H1 (cell line): ENCODE results near the gene NFATC4. TPM values are rescaled to one million over a fixed set of nuclear protein-coding genes. Genes with fewer than 3 reads are reported as not detected.

ENCODE experiments used
- CTCF ChIA-PET: fragments of 300-600 bp; sonication (Branson Sonifier 250); formaldehyde crosslinking; loops from one replicate; lab custom pipeline; 2021; ENCODE audit not compliant: partially characterized antibody; lab: Charles Lee
- POLR2A ChIA-PET: fragments of 300-600 bp; sonication (Branson Sonifier 250); formaldehyde crosslinking; loops from one replicate; lab custom pipeline; 2021; ENCODE audit warnings: inconsistent platforms; ENCODE audit not compliant: partially characterized antibody; lab: Charles Lee
- DNase-seq, 2 experiments: peaks; one replicate each; pipeline versions ENCODE4 v3.0.0 to v3.0.0-alpha.2; 2010 to 2022; ENCODE audit warnings: low spot score in 2 of 2, low read depth in 1 of 2, mixed read lengths in 1 of 2
- FAIRE-seq: peaks from 2 replicates; lab custom pipeline; 2011; peaks lifted over from hg19 to GRCh38; lab: Jason Lieb, UNC
- H2AFZ ChIP-seq: 2 replicates; pipeline ENCODE4 v1.8.1; 2012; ENCODE audit warnings: low read length, inconsistent platforms
- H2AK5ac ChIP-seq: 2 replicates; pipeline ENCODE4 v1.6.1; 2013; ENCODE audit warnings: low read depth, low read length
- H2BK120ac ChIP-seq: replicated peaks from 2 replicates; pipeline ENCODE3; 2013; ENCODE audit warnings: low read depth, low read length, inconsistent platforms
- H2BK12ac ChIP-seq: 2 replicates; pipeline ENCODE4 v1.6.1; 2013; ENCODE audit warnings: low read depth, low read length
- H2BK15ac ChIP-seq: 2 replicates; pipeline ENCODE4 v1.6.1; 2013; ENCODE audit warnings: low read length
- H2BK20ac ChIP-seq: 2 replicates; pipeline ENCODE4 v1.6.1; 2013; ENCODE audit warnings: low read length
- H2BK5ac ChIP-seq: 2 replicates; pipeline ENCODE4 v1.6.1; 2013; ENCODE audit warnings: low read depth, low read length
- H3K14ac ChIP-seq: 2 replicates; pipeline ENCODE4 v1.6.1; 2013; ENCODE audit warnings: inconsistent platforms; ENCODE audit not compliant: insufficient read length
- H3K18ac ChIP-seq: 2 replicates; pipeline ENCODE4 v1.6.1; 2013; ENCODE audit warnings: low read length; ENCODE audit errors: extremely low read depth
- H3K23ac ChIP-seq: 2 replicates; pipeline ENCODE4 v1.6.1; 2013; ENCODE audit warnings: inconsistent platforms; ENCODE audit not compliant: insufficient read length
- H3K23me2 ChIP-seq: 2 replicates; pipeline ENCODE4 v1.6.1; 2013; ENCODE audit warnings: low read depth, low read length
- H3K27ac ChIP-seq: 2 replicates; pipeline ENCODE4 v1.6.1; 2011; ENCODE audit warnings: low read depth, low read length, inconsistent platforms
- H3K27me3 ChIP-seq, 4 experiments: replicated peaks in 1 of 4; 1 replicate in 1 of 4; 2 replicates in 3 of 4; pipeline versions ENCODE4 v1.6.1 to v1.8.1; 2011 to 2013; ENCODE audit warnings: low read length in 3 of 4, mild to moderate bottlenecking in 3 of 4, inconsistent platforms in 2 of 4, mixed read lengths in 2 of 4, moderate library complexity in 1 of 4; ENCODE audit not compliant: control insufficient read depth in 3 of 4, insufficient read depth in 3 of 4; ENCODE audit errors: extremely low read depth in 1 of 4
- H3K36me3 ChIP-seq, 4 experiments: 2 replicates each; pipeline versions ENCODE4 v1.6.1 to v1.8.1; 2011 to 2013; ENCODE audit warnings: mild to moderate bottlenecking in 4 of 4, low read length in 3 of 4, moderate library complexity in 2 of 4, control low read depth in 1 of 4, inconsistent platforms in 1 of 4; ENCODE audit not compliant: insufficient read depth in 4 of 4, control insufficient read depth in 2 of 4
- H3K4ac ChIP-seq: replicated peaks from 2 replicates; pipeline ENCODE3; 2013; ENCODE audit warnings: low read length, low read depth, mixed read lengths, inconsistent platforms; ENCODE audit not compliant: insufficient read length
- H3K4me1 ChIP-seq, 4 experiments: replicated peaks in 1 of 4; 1 replicate in 1 of 4; 2 replicates in 3 of 4; pipeline versions ENCODE4 v1.6.1 to v1.8.1; 2011 to 2013; ENCODE audit warnings: low read length in 3 of 4, inconsistent platforms in 2 of 4, mixed read lengths in 1 of 4; ENCODE audit not compliant: insufficient read depth in 4 of 4, control insufficient read depth in 3 of 4
- H3K4me2 ChIP-seq, 2 experiments: 2 replicates each; pipeline versions ENCODE4 v1.6.1 to v1.8.1; 2011 to 2013; ENCODE audit warnings: low read depth in 2 of 2, low read length in 2 of 2, control low read depth in 1 of 2, inconsistent platforms in 1 of 2, mild to moderate bottlenecking in 1 of 2; ENCODE audit not compliant: insufficient read depth in 1 of 2
- H3K4me3 ChIP-seq, 4 experiments: fragments of 200-600, 300-600 bp in 1 of 4; sonication (generic), shearing (Covaris generic), sonication (Bioruptor Twin) in 1 of 4; 2 replicates each; pipeline versions ENCODE4 v1.5.1 to v1.8.1; 2011 to 2016; ENCODE audit warnings: low read length in 4 of 4, low read depth in 3 of 4, control low read depth in 2 of 4, inconsistent platforms in 2 of 4, mild to moderate bottlenecking in 2 of 4, mixed read lengths in 1 of 4, moderate library complexity in 1 of 4; ENCODE audit not compliant: insufficient read depth in 2 of 4; ENCODE audit errors: extremely low read depth in 1 of 4
- H3K56ac ChIP-seq: replicated peaks from 2 replicates; pipeline ENCODE3; 2013; ENCODE audit warnings: low read depth, mild to moderate bottlenecking, mixed read lengths, low read length, inconsistent platforms; ENCODE audit not compliant: insufficient read length
- H3K79me1 ChIP-seq: 2 replicates; pipeline ENCODE4 v1.6.1; 2013; ENCODE audit warnings: low read depth, low read length, control low read depth
- H3K79me2 ChIP-seq, 2 experiments: 2 replicates each; pipeline versions ENCODE4 v1.6.1 to v1.8.1; 2012 to 2013; ENCODE audit warnings: low read length in 2 of 2, mild to moderate bottlenecking in 2 of 2, inconsistent platforms in 1 of 2; ENCODE audit not compliant: insufficient read depth in 2 of 2, control insufficient read depth in 1 of 2
- H3K9ac ChIP-seq, 4 experiments: replicated peaks in 1 of 4; 1 replicate in 1 of 4; 2 replicates in 3 of 4; pipeline versions ENCODE4 v1.6.1 to v1.8.1; 2011 to 2013; ENCODE audit warnings: low read depth in 3 of 4, low read length in 3 of 4, control low read depth in 2 of 4, mild to moderate bottlenecking in 2 of 4, moderate library complexity in 2 of 4, inconsistent platforms in 1 of 4; ENCODE audit errors: extremely low read depth in 1 of 4
- H3K9me3 ChIP-seq, 2 experiments: 2 replicates each; pipeline versions ENCODE4 v1.6.1 to v1.8.1; 2012 to 2013; ENCODE audit warnings: mild to moderate bottlenecking in 2 of 2, moderate library complexity in 2 of 2, control low read depth in 1 of 2, inconsistent platforms in 1 of 2, low read depth in 1 of 2, low read length in 1 of 2, mixed read lengths in 1 of 2; ENCODE audit not compliant: insufficient read depth in 2 of 2
- H4K20me1 ChIP-seq, 2 experiments: replicated peaks in 1 of 2; 2 replicates each; pipeline versions ENCODE3 to v1.8.1; 2011 to 2013; ENCODE audit warnings: inconsistent platforms in 2 of 2, low read length in 2 of 2, mild to moderate bottlenecking in 1 of 2; ENCODE audit not compliant: insufficient read depth in 2 of 2, control insufficient read depth in 1 of 2
- H4K5ac ChIP-seq: 2 replicates; pipeline ENCODE4 v1.6.1; 2013; ENCODE audit warnings: low read length, low read depth, mixed read lengths, inconsistent platforms; ENCODE audit not compliant: insufficient read length
- H4K8ac ChIP-seq: 2 replicates; pipeline ENCODE4 v1.8.0; 2013; ENCODE audit warnings: mild to moderate bottlenecking, moderate library complexity, low read length, inconsistent platforms; ENCODE audit not compliant: insufficient read depth; ENCODE audit errors: extremely low read depth
- H4K91ac ChIP-seq: replicated peaks from 2 replicates; pipeline ENCODE3; 2013; ENCODE audit warnings: low read length, mixed read lengths, inconsistent platforms; ENCODE audit not compliant: insufficient read length
- ATF2 ChIP-seq: IDR thresholded peaks from 2 replicates; pipeline ENCODE4 v1.6.1; 2012; ENCODE audit warnings: low read length, inconsistent platforms
- BACH1 ChIP-seq: IDR thresholded peaks from 2 replicates; pipeline ENCODE4 v1.6.1; 2012; ENCODE audit warnings: low read length, improper control_type of control experiment
- CBX5 ChIP-seq: fragments of 300-800, 300-1000 bp; sonication (generic); IDR thresholded peaks from 2 replicates; pipeline ENCODE4 v1.7.1; 2016; ENCODE audit warnings: antibody characterized with exemption, low read length, low read depth
- CTBP2 ChIP-seq: IDR thresholded peaks from 2 replicates; pipeline ENCODE4 v1.7.0; 2011; ENCODE audit warnings: borderline replicate concordance, mild to moderate bottlenecking, moderate library complexity, mixed read lengths, low read length; ENCODE audit not compliant: insufficient read depth, insufficient read length
- EP300 ChIP-seq, 2 experiments: IDR thresholded peaks; 1 replicate in 1 of 2; 2 replicates in 1 of 2; pipeline ENCODE4 v1.6.1; 2011 to 2012; ENCODE audit warnings: low read depth in 2 of 2, low read length in 2 of 2, mild to moderate bottlenecking in 2 of 2, borderline replicate concordance in 1 of 2, inconsistent platforms in 1 of 2, moderate library complexity in 1 of 2
- FOSL1 ChIP-seq: IDR thresholded peaks from 2 replicates; pipeline ENCODE4 v1.6.1; 2011; ENCODE audit warnings: mild to moderate bottlenecking, low read depth, low read length, moderate library complexity; ENCODE audit not compliant: insufficient read depth
- KDM5A ChIP-seq: fragments of 200-600 bp; IDR thresholded peaks from 2 replicates; pipeline ENCODE4 v1.7.1; 2012; ENCODE audit warnings: mild to moderate bottlenecking, low read length, inconsistent platforms, mixed read lengths
- PHF8 ChIP-seq: fragments of 200-600 bp; sonication (generic); conservative IDR thresholded peaks from 2 replicates; pipeline ENCODE4 v1.7.1; 2012; ENCODE audit warnings: low read depth, mild to moderate bottlenecking, inconsistent platforms, low read length, moderate library complexity
- RXRA ChIP-seq: IDR thresholded peaks from 2 replicates; pipeline ENCODE4 v1.6.1; 2011; ENCODE audit warnings: low read depth, mild to moderate bottlenecking, low read length, moderate library complexity; ENCODE audit not compliant: insufficient read depth
- SIRT6 ChIP-seq: IDR thresholded peaks from one replicate; pipeline ENCODE4 v1.7.1; 2012; ENCODE audit warnings: low read length, inconsistent platforms
- SP1 ChIP-seq: IDR thresholded peaks from 2 replicates; pipeline ENCODE4 v1.6.1; 2011; ENCODE audit warnings: low read depth, low read length
- WGBS, 2 experiments: shearing (Covaris generic) in 1 of 2; methylation state at CpG; one replicate each; pipeline versions ENCODE4 v1.1.6 to v1.1.7; 2013 to 2015; ENCODE audit warnings: low lambda C conversion rate in 2 of 2, mixed read lengths in 2 of 2, inconsistent platforms in 1 of 2, low coverage in 1 of 2, missing lambda C conversion rate in 1 of 2; ENCODE audit not compliant: insufficient replicate concordance in 2 of 2, insufficient coverage in 1 of 2, insufficient read length in 1 of 2; ENCODE audit errors: extremely low coverage in 1 of 2, missing lambda C conversion rate in 1 of 2; 5-methylcytosine and 5-hydroxymethylcytosine counted together
- polyA plus RNA-seq, 7 experiments: library from polyadenylated mRNA; depleted of rRNA in 3 of 7; stranded (reverse) in 5 of 7; unstranded in 2 of 7; fragments of >200 nt in 5 of 7; fragments of 200-250 nt in 2 of 7; gene quantifications; 1 replicate in 5 of 7; 2 replicates in 1 of 7; 4 replicates in 1 of 7; pipeline versions ENCODE4 v1.2.1 to v1.2.3, GENCODE V29; 2011 to 2013; ENCODE audit warnings: missing spikeins in 2 of 7, mixed read lengths in 2 of 7
- total RNA-seq: library from RNA; stranded (reverse); fragmentation: NEBNext Ultra II Directional; extraction: Animal tissue kit (Norgen Biotek cat#: 25700); gene quantifications from 2 replicates; pipeline ENCODE4 v1.2.1, GENCODE V29; 2021

Gene NFATC4
- total and polyA plus RNA-seq, 2 of the 8 experiments (the other 6 are each of a cell fraction or from before 2014, with no cell fraction given), result 47.3 to 50.3 TPM

- Histone ChIP-seq H3K9me3 (no peaks in the 10 kb centered on the region), H3K36me3 (no peaks in the 10 kb centered on the region), H2BK15ac (no peak overlapping the region), H2AFZ (no peak overlapping the region), H4K5ac (no peak overlapping the region), H3K23ac (no peak overlapping the region), H3K56ac (no peak overlapping the region), H2BK120ac (no peak overlapping the region), H3K18ac (no peak overlapping the region; the same call in 1 of the 2 replicates), H2BK5ac (no peak overlapping the region), H4K91ac (no peak overlapping the region), H3K9ac (no peak overlapping the region), H3K23me2 (0 out of 2 replicates have a peak, but pooled peaks cover 2% of the 10 kb centered on the region), H2BK12ac (no peak overlapping the region), H3K4ac (no peak overlapping the region), H3K27ac (no peak overlapping the region), H3K4me2 (no peak overlapping the region), H3K14ac (no peak overlapping the region), H3K27me3 (peaks cover 0 to 11% (median 9%) of the 10 kb centered on the region in 4 experiments; a peak in 5 of 7 replicates), H3K79me2 (no peaks in the 10 kb centered on the region), H2BK20ac (no peak overlapping the region), H2AK5ac (no peak overlapping the region), H3K4me1 (no peaks in the 10 kb centered on the region), H3K4me3 (no peak overlapping the region), H4K20me1 (peaks cover 0 to 2% of the 10 kb centered on the region in 2 experiments), H3K79me1 (no peaks in the 10 kb centered on the region), H4K8ac (no peak overlapping the region)
- no peak for DNase-seq
- no peak for FAIRE-seq
- CTCF ChIA-PET, result interaction anchor here (0.8 to 3.7 kb wide), 16 partner anchors 9 to 85 kb away, joined by 3 to 27 read pairs (median 4); partner anchors contain the start of genes CIDEB, NFATC4 and RIPK3
- 35% methylated on average over 4 of the region's 4 CpGs; no CpG with 5 or more reads in 1 of the 2 experiments for WGBS, 2 experiments
- POLR2A ChIA-PET, result interaction anchor here (0.7 to 1.4 kb wide), 4 partner anchors 12 to 79 kb away, joined by 3 to 5 read pairs (median 3); no protein-coding TSS in a partner anchor
- no peak for TF ChIP-seq BACH1
- TF ChIP-seq FOSL1, result no peak
- no peak for TF ChIP-seq SP1
- TF ChIP-seq CBX5, result no peak
- no peak for TF ChIP-seq ATF2
- no peak for TF ChIP-seq PHF8
- TF ChIP-seq EP300 (IDR thresholded peaks at IDR 0.05; ENCODE audit: borderline replicate concordance in 1 of 2, low read depth in 2 of 2, low read length in 2 of 2), result no peak
- no peak for TF ChIP-seq CTBP2
- no peak for TF ChIP-seq SIRT6
- TF ChIP-seq RXRA, result no peak
- no peak for TF ChIP-seq KDM5A
These were observed 16.5 kb upstream of the NFATC4 start for GRCh38 chr14:24351517-24351916.
